Gastrocnemius medialis (tissue), 4 donors: ENCODE measurements around the gene OPA3.
A peak's percentile ranks its signal among the peaks of the same experiment; 100 is the strongest.

Experiments
- POLR2A ChIP-seq, 2 donors: fragments of 450-650 bp; IDR thresholded peaks; one replicate each; pipeline ENCODE4 v1.6.1; 2017; ENCODE audit warnings: antibody characterized with exemption in 2 of 2, mild to moderate bottlenecking in 2 of 2, moderate library complexity in 2 of 2
- TF ChIP-seq, protein P1 (sequence below), 5 experiments: fragments of 450-650 bp in 3 of 5; fragments of 200-600 bp in 2 of 5; sonication (generic) in 2 of 5; IDR thresholded peaks in 4 of 5; conservative IDR thresholded peaks in 1 of 5; 1 replicate in 4 of 5; 2 replicates in 1 of 5; pipeline ENCODE4 v1.5.1; 2016 to 2019; ENCODE audit warnings: antibody characterized with exemption in 5 of 5, mild to moderate bottlenecking in 3 of 5, moderate library complexity in 3 of 5

DNA sequence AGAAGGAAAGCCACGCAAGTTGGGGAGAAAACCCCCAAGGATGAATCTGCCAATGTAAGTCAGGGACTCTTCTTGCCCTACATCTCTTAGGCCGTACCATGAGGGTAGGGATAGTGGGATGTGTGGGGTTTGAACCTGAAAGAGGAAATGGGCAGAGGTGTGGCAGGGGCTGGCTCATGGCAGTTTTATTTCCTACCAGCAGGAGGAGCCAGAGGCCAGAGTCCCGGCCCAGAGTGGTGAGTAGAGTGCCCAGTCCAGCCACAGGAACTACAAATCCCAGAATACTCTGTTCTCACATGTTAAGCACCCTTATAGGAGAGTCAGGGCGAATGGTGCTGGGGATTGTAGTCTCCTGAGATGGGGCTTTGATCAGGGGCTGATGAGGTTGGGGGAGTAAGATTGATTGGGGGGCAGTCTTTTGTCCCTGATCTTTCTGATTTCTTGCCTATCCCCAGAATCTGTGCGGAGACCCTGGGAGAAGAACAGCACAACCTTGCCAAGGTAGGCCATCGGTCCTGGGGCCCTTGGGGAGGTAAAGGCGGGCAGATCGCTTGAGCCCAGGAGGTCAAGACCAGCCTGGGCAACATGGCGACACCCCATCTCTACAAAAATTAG, 60.9 kb downstream of the OPA3 start:
- TF ChIP-seq, protein P1, sequence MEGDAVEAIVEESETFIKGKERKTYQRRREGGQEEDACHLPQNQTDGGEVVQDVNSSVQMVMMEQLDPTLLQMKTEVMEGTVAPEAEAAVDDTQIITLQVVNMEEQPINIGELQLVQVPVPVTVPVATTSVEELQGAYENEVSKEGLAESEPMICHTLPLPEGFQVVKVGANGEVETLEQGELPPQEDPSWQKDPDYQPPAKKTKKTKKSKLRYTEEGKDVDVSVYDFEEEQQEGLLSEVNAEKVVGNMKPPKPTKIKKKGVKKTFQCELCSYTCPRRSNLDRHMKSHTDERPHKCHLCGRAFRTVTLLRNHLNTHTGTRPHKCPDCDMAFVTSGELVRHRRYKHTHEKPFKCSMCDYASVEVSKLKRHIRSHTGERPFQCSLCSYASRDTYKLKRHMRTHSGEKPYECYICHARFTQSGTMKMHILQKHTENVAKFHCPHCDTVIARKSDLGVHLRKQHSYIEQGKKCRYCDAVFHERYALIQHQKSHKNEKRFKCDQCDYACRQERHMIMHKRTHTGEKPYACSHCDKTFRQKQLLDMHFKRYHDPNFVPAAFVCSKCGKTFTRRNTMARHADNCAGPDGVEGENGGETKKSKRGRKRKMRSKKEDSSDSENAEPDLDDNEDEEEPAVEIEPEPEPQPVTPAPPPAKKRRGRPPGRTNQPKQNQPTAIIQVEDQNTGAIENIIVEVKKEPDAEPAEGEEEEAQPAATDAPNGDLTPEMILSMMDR (IDR thresholded peaks at IDR 0.05 in 4 of 5, conservative IDR thresholded peaks at IDR 0.05 in 1 of 5): peak; percentile 95 to 98 (median 97)
- TF ChIP-seq POLR2A (IDR thresholded peaks at IDR 0.05): no peak
